Aorta (tissue), 5 donors: Measurements from ENCODE around the gene TMEM62. TPM values are rescaled to one million over a fixed set of nuclear protein-coding genes. Genes with fewer than 3 reads are reported as not detected.

Source experiments
- ATAC-seq: fragments of 200-7000 bp; cut with Tn5 transposase; one replicate; pipeline ENCODE4 v1.9.1; 2022; ENCODE audit warnings: moderate library complexity; ENCODE audit not compliant: low FRiP score
- DNase-seq, 2 donors: peaks; one replicate each; pipeline ENCODE4 v3.0.0-alpha.2; 2020
- H3K27ac ChIP-seq, 2 donors: one replicate each; pipeline ENCODE4 v1.5.1; 2013; ENCODE audit warnings: low read length in 2 of 2, mild to moderate bottlenecking in 2 of 2, moderate library complexity in 2 of 2, control low read depth in 1 of 2, inconsistent platforms in 1 of 2, low read depth in 1 of 2
- H3K27me3 ChIP-seq, 2 donors: one replicate each; pipeline ENCODE4 v1.6.1; 2013; ENCODE audit warnings: control low read depth in 1 of 2, low read length in 1 of 2, mild to moderate bottlenecking in 1 of 2, moderate library complexity in 1 of 2; ENCODE audit not compliant: insufficient read depth in 2 of 2, control insufficient read depth in 1 of 2
- H3K36me3 ChIP-seq, 2 donors: one replicate each; pipeline ENCODE4 v1.6.1; 2013; ENCODE audit warnings: control low read depth in 1 of 2, low read length in 1 of 2, mild to moderate bottlenecking in 1 of 2; ENCODE audit not compliant: insufficient read depth in 2 of 2, control insufficient read depth in 1 of 2
- H3K4me1 ChIP-seq, 2 donors: one replicate each; pipeline ENCODE4 v1.6.1; 2013; ENCODE audit warnings: low read length in 2 of 2, control low read depth in 1 of 2, mild to moderate bottlenecking in 1 of 2, moderate library complexity in 1 of 2; ENCODE audit not compliant: insufficient read depth in 2 of 2, control insufficient read depth in 1 of 2
- H3K4me3 ChIP-seq, 2 donors: one replicate each; pipeline ENCODE4 v1.5.1; 2013; ENCODE audit warnings: low read length in 2 of 2, control low read depth in 1 of 2, mild to moderate bottlenecking in 1 of 2
- H3K9me3 ChIP-seq: one replicate; pipeline ENCODE4 v1.6.1; 2013; ENCODE audit warnings: mild to moderate bottlenecking, low read length; ENCODE audit not compliant: control insufficient read depth
- WGBS, 2 donors: extraction: QIAGEN DNeasy Blood & Tissue Kit; methylation state at CpG; one replicate each; pipeline ENCODE4 v1.1.7; 2013; 5-methylcytosine and 5-hydroxymethylcytosine counted together
- intact Hi-C, 2 donors: fragments of 100-400 bp; cut with DNase I; formaldehyde crosslinking; loops; one replicate each; pipeline versions ENCODE4 v1.14.2 to v1.15.0; 2022
- polyA plus RNA-seq, 2 donors: library from polyadenylated mRNA; stranded (reverse); fragments of 200-250 nt; gene quantifications; one replicate each; pipeline ENCODE4 v1.2.3, GENCODE V29; 2013
- total RNA-seq, 2 donors: library from RNA; stranded (reverse); fragmentation: NEBNext Ultra II Directional; extraction: Animal tissue kit (Norgen Biotek cat#: 25700); gene quantifications; one replicate each; pipeline ENCODE4 v1.2.1, GENCODE V29; 2021
- donor health status: healthy with polysubstance abuse.
- donor health status: Bipolar disorder and iron deficiency.
- donor health status: DM: no; HTN: no; CAD: no.
- donor health status: DM: no; HTN: no; CAD: no.
- donor health status: DM: yes; HTN: yes; CAD: no.

Gene TMEM62
- total and polyA plus RNA-seq, 4 donors = 13.8 to 28.9 (median 24.3) TPM

DNA sequence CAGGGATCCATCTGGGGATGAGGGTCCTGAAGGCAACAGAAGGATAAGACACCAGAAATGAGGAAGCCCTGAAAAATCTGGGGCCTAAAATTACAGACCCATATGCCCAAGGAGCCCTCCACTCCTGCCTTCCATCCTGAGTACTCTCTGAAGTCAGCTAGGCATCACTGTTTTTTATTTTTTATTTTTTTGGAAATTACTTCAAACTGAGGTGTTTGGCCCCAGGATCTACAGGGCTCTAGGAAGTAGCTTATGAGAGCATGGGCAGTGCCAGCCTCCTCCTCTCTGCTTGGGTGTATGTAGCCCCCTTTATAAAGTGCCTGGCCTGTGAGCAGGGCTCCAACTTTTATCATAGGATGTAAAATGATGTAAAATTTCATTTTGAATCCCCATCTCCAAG is 79.6 kb downstream of the TMEM62 start:
- no peaks in the 10 kb centered on the region for H3K4me1 ChIP-seq
- no peak overlapping the region for H3K4me3 ChIP-seq
- no peaks in the 10 kb centered on the region for H3K27me3 ChIP-seq
- H3K9me3 ChIP-seq = no peaks in the 10 kb centered on the region
- no peak for DNase-seq
- no peak for ATAC-seq
- no peaks in the 10 kb centered on the region for H3K36me3 ChIP-seq
- intact Hi-C loops = no loop called here
- no peak overlapping the region for H3K27ac ChIP-seq

DNA sequence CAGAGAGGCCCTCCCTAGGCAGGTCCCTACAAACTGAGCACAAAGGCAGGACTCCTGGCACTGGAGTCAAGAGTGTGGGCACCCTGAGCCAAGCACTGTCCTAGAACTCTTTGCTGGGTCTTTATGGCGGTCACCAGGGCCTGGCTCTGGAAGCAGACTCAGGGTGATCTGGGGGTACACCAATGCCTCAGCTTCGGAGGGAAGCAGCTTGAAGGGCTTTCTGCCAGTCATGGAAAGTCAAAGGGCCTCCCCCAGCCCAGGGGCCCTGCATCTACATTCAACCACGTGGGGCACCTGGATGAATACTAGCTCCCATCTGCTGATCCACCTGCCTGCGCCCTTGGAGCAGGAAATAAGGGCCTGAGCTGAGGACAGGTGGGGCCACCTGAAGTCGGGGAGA is 80.1 kb downstream of the TMEM62 start:
- DNase-seq (no peak), ATAC-seq (no peak)
- H3K4me1 ChIP-seq = no peaks in the 10 kb centered on the region
- no peaks in the 10 kb centered on the region for H3K9me3 ChIP-seq
- intact Hi-C loops = no loop called here
- no peaks in the 10 kb centered on the region for H3K27me3 ChIP-seq
- H3K36me3 ChIP-seq = no peaks in the 10 kb centered on the region
- no peak overlapping the region for H3K27ac ChIP-seq
- 86 to 89% methylated on average over 5 of the region's 5 CpGs for WGBS, 2 donors
- no peak overlapping the region for H3K4me3 ChIP-seq

DNA sequence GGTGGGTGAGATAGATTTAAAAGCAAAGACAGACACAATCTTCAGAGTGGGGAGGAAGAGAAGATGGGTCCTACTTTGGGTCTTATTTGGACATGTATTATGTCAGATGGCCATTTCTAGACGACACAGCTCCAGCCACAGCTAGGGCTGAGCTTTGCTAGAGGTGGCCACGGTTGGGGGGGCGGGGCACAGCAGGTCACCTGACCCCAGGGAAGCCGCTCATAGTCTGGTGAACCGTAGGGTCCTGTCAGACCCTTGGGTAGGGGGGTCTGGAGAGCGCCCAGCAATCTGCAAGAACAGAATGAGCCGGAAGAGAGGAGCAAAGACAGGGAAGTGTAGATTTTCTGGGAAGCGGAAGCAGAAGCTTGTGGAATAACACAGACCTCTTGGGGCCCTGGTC is 80.8 kb downstream of the TMEM62 start:
- Histone ChIP-seq H3K9me3 (no peaks in the 10 kb centered on the region), H3K4me1 (no peaks in the 10 kb centered on the region), H3K27ac (no peak overlapping the region), H3K4me3 (no peak overlapping the region), H3K36me3 (no peaks in the 10 kb centered on the region), H3K27me3 (no peaks in the 10 kb centered on the region)
- no peak for ATAC-seq
- 73 to 76% methylated on average over 8 of the region's 8 CpGs for WGBS, 2 donors
- intact Hi-C loops = no loop called here
- DNase-seq = no peak

DNA sequence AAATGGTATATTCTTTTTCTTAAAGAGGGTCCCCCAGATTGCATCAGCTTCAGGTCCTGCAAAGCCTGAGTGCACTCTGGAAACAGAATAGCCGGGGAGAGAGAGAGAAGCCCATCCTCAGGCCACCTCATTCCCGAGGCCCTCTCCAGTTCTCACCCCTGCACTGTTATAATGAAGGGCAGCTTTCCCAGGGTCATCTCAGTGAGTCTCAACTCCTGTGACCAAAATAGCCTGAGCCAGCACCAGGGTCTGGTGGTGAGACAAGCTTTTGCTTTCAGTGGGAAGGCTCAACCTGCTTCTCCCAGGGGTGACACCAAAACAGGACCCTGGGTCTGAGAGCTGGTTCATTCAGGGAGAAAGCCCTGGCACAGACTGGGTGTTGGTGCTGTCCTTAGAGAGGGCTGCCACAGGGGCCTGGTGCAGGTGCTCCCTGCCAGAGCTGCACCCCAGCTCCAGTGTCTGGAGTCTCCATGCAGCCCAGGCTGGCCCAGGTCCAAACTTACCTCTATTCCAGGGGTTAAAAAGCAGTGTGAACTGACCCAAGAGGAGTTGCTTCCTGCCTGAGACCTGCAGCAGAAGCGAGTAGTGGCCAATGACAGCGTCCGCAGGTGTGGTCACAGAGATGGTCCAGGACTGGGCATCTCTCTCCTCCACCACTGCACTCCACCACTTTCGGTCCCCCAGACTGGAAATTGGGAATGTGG is 81.4 kb downstream of the TMEM62 start:
- Histone ChIP-seq H3K36me3 (no peaks in the 10 kb centered on the region), H3K9me3 (no peaks in the 10 kb centered on the region), H3K27me3 (no peaks in the 10 kb centered on the region), H3K4me3 (no peak overlapping the region), H3K4me1 (no peaks in the 10 kb centered on the region), H3K27ac (no peak overlapping the region)
- intact Hi-C loops = no loop called here
- 80 to 85% methylated on average over 6 of the region's 6 CpGs for WGBS, 2 donors
- ATAC-seq = no peak
- no peak for DNase-seq

DNA sequence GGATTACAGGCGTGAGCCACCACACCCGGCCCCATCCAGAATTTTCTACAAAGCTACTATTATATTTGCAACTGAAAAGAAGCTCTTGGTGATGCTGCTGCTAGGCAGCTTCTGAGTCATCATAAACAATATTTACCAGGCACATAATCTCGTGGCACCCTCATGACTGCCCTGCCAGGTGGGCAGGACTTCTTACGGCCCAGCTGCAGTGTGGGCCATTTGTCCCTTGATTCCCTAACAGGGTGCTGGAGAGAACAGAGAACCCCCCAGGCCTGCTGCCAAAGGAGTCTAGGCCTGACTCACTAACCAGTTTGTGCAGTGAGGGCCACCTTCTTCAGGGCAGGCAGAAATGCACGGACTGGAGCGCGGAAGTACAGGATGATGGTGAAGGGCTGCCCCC is 82.6 kb downstream of the TMEM62 start:
- DNase-seq (no peak), ATAC-seq (no peak)
- H3K27me3 ChIP-seq = no peaks in the 10 kb centered on the region
- H3K27ac ChIP-seq = no peak overlapping the region
- no peak overlapping the region for H3K4me3 ChIP-seq
- no peaks in the 10 kb centered on the region for H3K36me3 ChIP-seq
- WGBS, 2 donors = 82 to 83% methylated on average over 7 of the region's 7 CpGs
- intact Hi-C loops = no loop called here
- H3K4me1 ChIP-seq = no peaks in the 10 kb centered on the region
- H3K9me3 ChIP-seq = no peaks in the 10 kb centered on the region

DNA sequence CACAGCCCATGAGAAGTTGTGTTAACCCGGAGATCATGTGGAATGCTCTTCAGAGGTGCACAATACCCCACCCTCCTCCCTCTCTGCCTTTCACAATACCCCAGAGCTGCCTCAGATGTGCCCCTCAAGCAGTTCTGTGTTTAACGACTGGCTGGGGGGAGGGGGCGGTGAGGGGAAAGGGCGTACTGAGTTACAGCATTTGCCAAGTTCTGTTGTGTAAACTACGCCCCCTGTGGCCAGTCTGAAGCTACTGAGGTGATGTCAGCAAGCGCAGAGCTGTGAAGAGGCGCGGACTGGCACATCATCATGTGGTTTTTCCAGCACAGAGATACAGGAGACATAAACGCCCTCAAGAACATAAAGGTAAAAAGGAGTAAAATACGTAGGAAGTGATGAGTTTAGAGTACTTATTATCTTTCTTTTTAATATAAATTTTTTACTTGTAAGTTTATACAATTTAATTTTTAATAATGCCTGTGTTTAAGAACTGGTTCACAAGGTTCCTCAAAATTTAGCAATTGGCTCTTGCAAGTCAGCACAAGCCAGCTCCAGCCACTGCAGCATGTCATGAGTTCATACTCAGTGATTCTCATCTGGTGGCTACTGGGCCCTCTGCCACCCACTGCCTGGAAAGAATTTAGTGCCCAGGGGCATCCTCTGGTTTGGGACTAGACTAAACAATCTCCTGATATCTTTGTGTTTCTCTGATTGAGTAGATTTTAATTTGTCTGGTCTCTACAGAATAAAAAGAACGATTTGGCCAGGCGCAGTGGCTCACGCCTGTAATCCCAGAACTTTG is 85.7 kb downstream of the TMEM62 start:
- intact Hi-C loops = no loop called here
- H3K36me3 ChIP-seq = no peaks in the 10 kb centered on the region
- no peaks in the 10 kb centered on the region for H3K4me1 ChIP-seq
- DNase-seq = no peak
- H3K4me3 ChIP-seq = no peak overlapping the region
- H3K9me3 ChIP-seq = no peaks in the 10 kb centered on the region
- WGBS, 2 donors = 50 to 53% methylated on average over 13 of the region's 13 CpGs
- H3K27ac ChIP-seq = no peak overlapping the region
- ATAC-seq = no peak
- no peaks in the 10 kb centered on the region for H3K27me3 ChIP-seq

DNA sequence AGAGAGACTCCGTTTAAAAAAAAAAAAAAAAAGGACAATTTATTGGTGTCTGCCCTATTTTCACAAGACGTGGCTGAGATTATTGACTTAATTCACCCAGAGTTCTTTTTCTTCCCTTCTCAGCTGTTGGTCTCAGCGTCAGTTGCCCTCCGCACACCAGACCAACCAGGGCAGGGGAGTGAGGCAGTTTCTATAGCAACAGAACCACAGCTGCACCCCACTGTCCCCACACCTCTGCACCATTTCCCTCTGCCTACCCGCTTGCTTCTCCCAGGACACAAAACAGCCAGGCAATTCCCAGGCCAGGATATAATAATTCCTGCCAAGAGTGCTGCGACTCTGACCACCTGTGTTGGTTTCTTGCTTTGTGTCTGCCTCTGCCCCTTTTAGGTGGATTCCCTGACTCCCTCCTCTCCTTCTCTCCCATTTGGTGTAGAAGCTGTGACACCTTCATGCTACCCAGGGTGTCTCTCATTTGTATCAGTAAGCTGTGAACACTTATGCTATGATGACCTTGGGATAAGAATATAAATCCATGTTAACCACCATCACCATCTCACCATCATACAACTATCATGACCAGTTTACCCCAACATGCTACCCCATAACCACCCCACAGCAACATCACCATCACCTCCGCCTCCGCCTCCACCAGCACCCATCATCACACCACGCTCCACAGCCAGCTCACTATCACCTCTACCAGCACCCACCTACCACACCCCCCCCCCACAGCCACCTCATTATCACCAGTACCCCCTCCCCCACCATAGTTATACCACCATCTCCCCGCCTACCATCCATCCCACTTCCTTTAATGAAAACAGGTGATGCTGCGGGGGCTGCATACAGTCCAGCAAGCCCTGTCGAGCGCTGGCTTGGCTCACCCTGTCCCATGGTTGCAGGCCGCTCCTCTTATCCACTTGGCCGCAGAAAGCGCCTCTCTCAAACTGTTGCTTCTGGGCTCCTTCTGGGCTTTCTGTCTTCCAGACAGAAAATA is 86.8 kb downstream of the TMEM62 start:
- ATAC-seq (no peak), DNase-seq (no peak)
- Histone ChIP-seq H3K27me3 (no peaks in the 10 kb centered on the region), H3K9me3 (no peaks in the 10 kb centered on the region), H3K36me3 (no peaks in the 10 kb centered on the region), H3K27ac (no peak overlapping the region), H3K4me3 (no peak overlapping the region), H3K4me1 (no peaks in the 10 kb centered on the region)
- WGBS, 2 donors = 89 to 90% methylated on average over 16 of the region's 16 CpGs
- intact Hi-C loops = no loop called here

DNA sequence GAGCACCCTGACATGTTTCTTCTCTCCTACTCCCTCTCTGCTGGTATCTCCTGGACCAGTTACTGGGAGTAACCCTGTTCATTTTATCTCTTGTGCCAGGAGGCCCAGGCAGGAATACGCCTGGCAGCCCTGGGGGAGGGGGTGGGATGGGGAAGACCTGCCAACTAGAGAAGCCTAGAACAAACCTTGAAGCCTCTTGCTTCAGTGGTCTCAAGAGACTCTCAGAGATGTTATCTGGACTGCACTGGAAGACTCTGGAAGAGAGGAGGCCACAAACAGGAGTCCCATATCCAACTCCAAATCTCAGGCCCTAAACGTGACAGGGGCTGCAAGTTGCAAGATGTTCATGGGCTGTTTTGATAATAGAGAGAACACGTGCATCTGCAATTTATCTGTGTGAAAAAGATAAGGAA is 87.6 kb downstream of the TMEM62 start, which contains the start of gene EPB42:
EPB42 (minus strand) TSS at position 28 of the 413 bp plus-strand sequence. CDS start 193 bp downstream, outside the sequence.
- H3K36me3 ChIP-seq = no peaks in the 10 kb centered on the region
- ATAC-seq (no peak), DNase-seq (no peak)
- H3K9me3 ChIP-seq = no peaks in the 10 kb centered on the region
- no peak within 1 kb of the TSS for H3K4me3 ChIP-seq
- 76 to 81% methylated on average over 3 of the region's 3 CpGs for WGBS, 2 donors
- no peak within 1 kb of the TSS for H3K27ac ChIP-seq
- H3K27me3 ChIP-seq = no peaks in the 10 kb centered on the region
- H3K4me1 ChIP-seq = no peaks in the 10 kb centered on the region
- intact Hi-C loops = no loop called here
